D721Med (cell line): Measurements from ENCODE around the gene TEAD4.

Experiments used
- DNase-seq: peaks from one replicate; pipeline ENCODE4 v3.0.0; 2011; ENCODE audit warnings: low spot score; ENCODE audit not compliant: insufficient read length
- FAIRE-seq: peaks from 2 replicates; lab custom pipeline; 2011; peaks lifted over from hg19 to GRCh38; lab: Jason Lieb, UNC
- TF ChIP-seq, protein P1 (sequence below): IDR thresholded peaks from 2 replicates; pipeline ENCODE4 v1.5.1; 2012; ENCODE audit warnings: mild to moderate bottlenecking, control low read depth; ENCODE audit not compliant: insufficient read depth; ENCODE audit errors: missing control alignments

Gene TEAD4

DNA sequence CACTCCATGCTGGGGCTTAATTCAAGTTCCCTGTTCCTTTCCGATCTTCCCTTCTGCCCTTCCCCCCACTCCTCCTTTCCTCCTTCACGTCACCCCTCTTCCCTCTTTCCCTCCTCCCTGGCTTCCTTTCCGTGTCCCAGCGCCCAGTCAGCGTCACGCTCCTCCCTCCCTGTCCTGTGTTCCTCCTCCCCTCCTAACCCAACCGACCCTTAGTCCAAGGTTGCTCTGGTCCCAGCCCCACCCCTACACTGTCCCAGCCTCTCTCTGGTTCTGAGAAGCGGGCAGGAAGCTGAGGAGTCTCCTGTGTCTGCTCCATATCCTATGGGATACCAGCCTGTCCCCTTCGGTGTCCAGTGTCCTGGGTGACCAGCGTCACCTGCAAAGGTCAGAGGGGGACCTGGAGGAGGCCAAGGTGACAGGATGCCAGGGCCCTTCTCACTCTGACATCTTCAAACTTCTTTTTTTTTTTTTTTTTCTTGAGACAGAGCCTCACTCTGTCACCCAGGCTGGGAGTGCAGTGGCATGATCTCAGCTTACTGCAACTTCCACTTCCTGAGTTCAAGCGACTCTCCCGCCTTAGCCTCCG, 61.7 kb downstream of the TEAD4 start:
- TF ChIP-seq, protein P1, sequence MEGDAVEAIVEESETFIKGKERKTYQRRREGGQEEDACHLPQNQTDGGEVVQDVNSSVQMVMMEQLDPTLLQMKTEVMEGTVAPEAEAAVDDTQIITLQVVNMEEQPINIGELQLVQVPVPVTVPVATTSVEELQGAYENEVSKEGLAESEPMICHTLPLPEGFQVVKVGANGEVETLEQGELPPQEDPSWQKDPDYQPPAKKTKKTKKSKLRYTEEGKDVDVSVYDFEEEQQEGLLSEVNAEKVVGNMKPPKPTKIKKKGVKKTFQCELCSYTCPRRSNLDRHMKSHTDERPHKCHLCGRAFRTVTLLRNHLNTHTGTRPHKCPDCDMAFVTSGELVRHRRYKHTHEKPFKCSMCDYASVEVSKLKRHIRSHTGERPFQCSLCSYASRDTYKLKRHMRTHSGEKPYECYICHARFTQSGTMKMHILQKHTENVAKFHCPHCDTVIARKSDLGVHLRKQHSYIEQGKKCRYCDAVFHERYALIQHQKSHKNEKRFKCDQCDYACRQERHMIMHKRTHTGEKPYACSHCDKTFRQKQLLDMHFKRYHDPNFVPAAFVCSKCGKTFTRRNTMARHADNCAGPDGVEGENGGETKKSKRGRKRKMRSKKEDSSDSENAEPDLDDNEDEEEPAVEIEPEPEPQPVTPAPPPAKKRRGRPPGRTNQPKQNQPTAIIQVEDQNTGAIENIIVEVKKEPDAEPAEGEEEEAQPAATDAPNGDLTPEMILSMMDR: no peak
- FAIRE-seq: no peak
- no peak for DNase-seq

DNA sequence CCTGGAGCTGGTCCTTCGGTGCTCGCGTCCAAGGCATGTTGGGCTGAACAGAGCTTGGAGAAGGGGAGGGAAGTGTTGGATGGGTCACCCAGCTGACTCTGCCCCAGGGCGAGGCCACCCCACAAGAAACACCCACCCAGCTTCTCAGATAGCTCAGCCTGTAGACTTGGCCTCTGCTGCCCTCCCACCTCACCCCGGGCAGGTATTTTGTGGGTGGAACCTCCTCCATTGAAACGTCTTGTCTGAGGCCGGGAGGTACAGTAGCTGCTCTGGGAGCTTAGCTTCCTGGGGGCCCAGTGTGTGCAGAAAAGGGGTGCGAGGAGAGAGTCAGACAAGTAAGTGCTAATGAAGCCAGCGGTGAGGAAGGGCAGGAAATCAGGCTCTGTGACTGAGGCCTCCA, 63.2 kb downstream of the TEAD4 start:
- DNase-seq (no peak), FAIRE-seq (no peak)
- TF ChIP-seq, protein P1: no peak

DNA sequence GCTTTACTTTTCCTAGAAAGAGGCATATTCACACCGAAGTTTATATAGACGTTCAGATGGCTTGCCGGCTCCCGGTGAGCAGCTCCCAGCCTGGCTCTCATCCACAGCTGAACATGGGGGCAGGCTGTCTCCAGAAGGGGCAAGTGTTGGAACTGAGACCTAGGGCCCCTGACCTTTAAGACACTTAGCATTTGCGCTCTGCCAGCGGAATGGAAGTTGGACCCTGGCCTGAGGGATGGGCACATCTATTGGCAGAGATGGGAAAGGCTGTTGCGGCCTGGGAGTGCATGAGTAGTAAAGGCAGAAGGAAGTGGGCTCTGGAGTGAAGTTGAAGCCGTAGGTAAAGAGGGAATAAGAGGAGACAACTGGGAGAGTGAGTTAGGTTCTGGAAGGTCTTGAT, 63.8 kb downstream of the TEAD4 start:
- FAIRE-seq: no peak
- TF ChIP-seq, protein P1: no peak

DNA sequence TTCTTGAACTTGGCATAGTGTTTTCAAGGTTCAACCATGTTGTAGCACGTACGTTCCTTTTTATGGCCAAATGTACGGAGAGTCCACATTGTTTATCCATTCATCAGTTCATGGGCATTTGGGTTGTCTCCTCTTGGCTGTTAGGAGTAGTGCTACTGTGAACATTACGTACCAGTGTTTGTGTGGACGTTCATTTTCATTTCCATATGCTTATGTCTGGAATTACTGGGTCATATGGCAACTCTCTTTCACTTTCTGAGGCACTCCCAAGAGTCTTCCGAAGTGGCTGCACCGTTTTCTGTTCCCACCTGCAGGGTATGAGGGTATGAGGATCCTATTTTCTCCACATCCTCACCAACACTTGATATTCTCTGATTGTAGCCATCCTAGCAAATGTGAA, 68.9 kb downstream of the TEAD4 start:
- TF ChIP-seq, protein P1: no peak
- DNase-seq (no peak), FAIRE-seq (no peak)

More for the DNA sequence above, 63.8 kb downstream of the TEAD4 start:
- no peak for DNase-seq

DNA sequence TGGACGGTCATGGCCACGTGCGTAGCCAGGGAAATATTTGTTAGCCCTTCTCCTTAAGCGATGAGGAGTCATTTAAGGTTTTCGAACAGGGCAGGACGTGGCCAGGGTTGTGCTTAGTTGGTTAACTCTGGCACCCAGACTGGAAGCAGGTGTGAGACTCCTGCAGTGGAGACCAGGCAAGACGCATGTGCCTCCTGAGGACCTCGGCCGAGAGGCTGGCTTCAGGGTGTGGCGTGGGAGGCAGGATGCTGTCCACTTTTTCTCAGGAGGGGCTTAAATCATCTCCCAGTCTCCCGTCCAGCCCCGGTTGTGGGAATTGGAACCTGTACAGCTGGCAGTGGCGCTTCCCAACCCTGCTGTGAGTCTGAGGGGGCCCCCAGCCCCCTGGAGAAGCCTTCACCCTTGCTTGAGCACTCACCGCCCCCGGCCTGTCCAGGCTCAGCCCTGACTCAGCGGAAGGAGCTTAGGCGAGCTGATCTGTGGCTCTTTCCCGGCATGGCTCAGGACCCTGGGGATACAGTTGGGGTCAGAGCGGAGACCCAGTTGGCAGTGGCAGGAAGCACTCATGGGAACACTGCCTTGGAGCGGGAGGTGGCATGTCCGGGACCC, 71.7 kb downstream of the TEAD4 start:
- FAIRE-seq (no peak), DNase-seq (no peak)
- TF ChIP-seq, protein P1: no peak

DNA sequence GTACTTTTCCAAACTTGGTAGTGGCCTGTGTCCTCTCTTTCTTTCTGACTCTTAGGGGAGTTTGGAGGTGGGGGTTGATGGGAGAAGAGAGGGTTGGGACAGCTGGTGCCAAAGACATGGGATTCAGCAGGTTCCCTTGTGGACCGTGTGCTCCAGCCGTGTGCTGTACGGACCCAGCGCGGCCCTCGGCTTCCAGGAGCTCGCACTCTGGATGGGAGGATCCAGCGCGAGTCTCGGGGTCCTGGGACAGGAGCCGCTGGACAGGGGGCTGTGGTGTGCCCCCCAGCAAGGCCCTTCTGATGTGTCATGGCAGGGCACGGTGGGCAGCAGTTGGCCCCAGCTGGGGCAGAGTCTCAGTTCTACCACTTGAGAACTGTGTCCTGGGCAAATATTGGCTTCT, 73.0 kb downstream of the TEAD4 start:
- FAIRE-seq: no peak
- TF ChIP-seq, protein P1: no peak

More for the DNA sequence above, 73.0 kb downstream of the TEAD4 start:
- no peak for DNase-seq
